Liver (tissue), 9 donors: ENCODE data around the gene VSIG10. TPM values are rescaled to one million over a fixed set of nuclear protein-coding genes. Genes with fewer than 3 reads are reported as not detected.

Source experiments
- DNase-seq: peaks from one replicate; pipeline ENCODE4 v3.0.0-alpha.2; 2017; ENCODE audit warnings: low spot score
- H3K27ac ChIP-seq, 2 donors: one replicate each; pipeline ENCODE4 v1.7.0; 2013; ENCODE audit warnings: inconsistent platforms in 2 of 2, low read length in 2 of 2, control low read depth in 1 of 2, low read depth in 1 of 2, mild to moderate bottlenecking in 1 of 2
- H3K27me3 ChIP-seq, 4 donors: one replicate each; pipeline versions ENCODE4 v1.6.1 to v1.7.0; 2013; ENCODE audit warnings: low read length in 3 of 4, inconsistent platforms in 1 of 4, mild to moderate bottlenecking in 1 of 4, moderate library complexity in 1 of 4; ENCODE audit not compliant: control insufficient read depth in 4 of 4, insufficient read depth in 4 of 4
- H3K36me3 ChIP-seq, 4 donors: one replicate each; pipeline versions ENCODE4 v1.6.1 to v1.7.0; 2013; ENCODE audit warnings: low read length in 3 of 4, mild to moderate bottlenecking in 3 of 4, low read depth in 1 of 4, moderate library complexity in 1 of 4; ENCODE audit not compliant: control insufficient read depth in 4 of 4, insufficient read depth in 3 of 4
- H3K4me1 ChIP-seq, 4 donors: one replicate each; pipeline versions ENCODE4 v1.6.1 to v1.7.0; 2013; ENCODE audit warnings: low read length in 3 of 4, mild to moderate bottlenecking in 3 of 4, moderate library complexity in 1 of 4; ENCODE audit not compliant: control insufficient read depth in 4 of 4, insufficient read depth in 4 of 4
- H3K4me3 ChIP-seq, 3 donors: one replicate each; pipeline versions ENCODE4 v1.6.1 to v1.7.0; 2013; ENCODE audit warnings: low read length in 3 of 3, control low read depth in 1 of 3, low read depth in 1 of 3, mild to moderate bottlenecking in 1 of 3
- H3K9ac ChIP-seq, 2 donors: one replicate each; pipeline ENCODE4 v1.7.0; 2013; ENCODE audit warnings: low read length in 2 of 2, mild to moderate bottlenecking in 2 of 2, moderate library complexity in 2 of 2, control low read depth in 1 of 2, low read depth in 1 of 2
- H3K9me3 ChIP-seq, 4 donors: one replicate each; pipeline versions ENCODE4 v1.6.1 to v1.7.0; 2013; ENCODE audit warnings: low read length in 3 of 4; ENCODE audit not compliant: control insufficient read depth in 4 of 4
- ATF3 ChIP-seq: IDR thresholded peaks from 2 replicates; pipeline ENCODE4 v1.6.1; 2016; ENCODE audit warnings: antibody characterized with exemption
- CTCF ChIP-seq: fragments of 150-350 bp; IDR thresholded peaks from 2 replicates; pipeline ENCODE4 v1.5.1; 2017; ENCODE audit warnings: improper control_type of control experiment, low read depth, low read length; ENCODE audit not compliant: missing input control
- FOXA1 ChIP-seq: IDR thresholded peaks from 2 replicates; pipeline ENCODE4 v1.6.1; 2016; ENCODE audit warnings: antibody characterized with exemption
- FOXA2 ChIP-seq: IDR thresholded peaks from 2 replicates; pipeline ENCODE4 v1.6.1; 2016; ENCODE audit warnings: antibody characterized with exemption
- GABPA ChIP-seq, 2 donors: IDR thresholded peaks in 1 of 2; conservative IDR thresholded peaks in 1 of 2; 2 replicates each; pipeline ENCODE4 v1.6.1; 2016; ENCODE audit warnings: antibody characterized with exemption in 2 of 2, mild to moderate bottlenecking in 1 of 2, moderate library complexity in 1 of 2
- HNF4A ChIP-seq, 2 donors: conservative IDR thresholded peaks; 2 replicates each; pipeline ENCODE4 v1.6.1; 2016; ENCODE audit warnings: antibody characterized with exemption in 2 of 2, mild to moderate bottlenecking in 2 of 2
- JUND ChIP-seq, 2 donors: IDR thresholded peaks; 2 replicates each; pipeline ENCODE4 v1.6.1; 2016; ENCODE audit warnings: antibody characterized with exemption in 2 of 2
- MAX ChIP-seq: IDR thresholded peaks from 2 replicates; pipeline ENCODE4 v1.6.1; 2016; ENCODE audit warnings: antibody characterized with exemption
- NR2F2 ChIP-seq: IDR thresholded peaks from 2 replicates; pipeline ENCODE4 v1.6.1; 2016; ENCODE audit warnings: antibody characterized with exemption
- REST ChIP-seq: IDR thresholded peaks from 2 replicates; pipeline ENCODE4 v1.6.1; 2016; ENCODE audit warnings: antibody characterized with exemption, mild to moderate bottlenecking
- RXRA ChIP-seq, 2 donors: IDR thresholded peaks; 2 replicates each; pipeline ENCODE4 v1.6.1; 2017 to 2018; ENCODE audit warnings: antibody characterized with exemption in 2 of 2, mild to moderate bottlenecking in 1 of 2
- SP1 ChIP-seq: IDR thresholded peaks from 2 replicates; pipeline ENCODE4 v1.6.1; 2018; ENCODE audit warnings: antibody characterized with exemption, mild to moderate bottlenecking
- TAF1 ChIP-seq: conservative IDR thresholded peaks from 2 replicates; pipeline ENCODE4 v1.6.1; 2016; ENCODE audit warnings: antibody characterized with exemption, mild to moderate bottlenecking
- YY1 ChIP-seq: IDR thresholded peaks from 2 replicates; pipeline ENCODE4 v1.6.1; 2016; ENCODE audit warnings: antibody characterized with exemption, mild to moderate bottlenecking
- ZBTB33 ChIP-seq: IDR thresholded peaks from 2 replicates; pipeline ENCODE4 v1.6.1; 2016; ENCODE audit warnings: antibody characterized with exemption
- WGBS: extraction: QIAGEN DNeasy Blood & Tissue Kit; methylation state at CpG from one replicate; pipeline ENCODE4 v1.1.7; 2013; 5-methylcytosine and 5-hydroxymethylcytosine counted together
- polyA plus RNA-seq, 2 donors: library from polyadenylated mRNA; stranded (reverse) in 1 of 2; unstranded in 1 of 2; fragments of 200-250 nt in 1 of 2; fragments of >200 nt in 1 of 2; fragmentation: Nextera tagmentation in 1 of 2; extraction: Ambion mirVana in 1 of 2; gene quantifications; one replicate each; pipeline versions ENCODE4 v1.2.1 to v1.2.3, GENCODE V29; 2013 to 2015
- total RNA-seq, 2 donors: library from RNA; depleted of rRNA; stranded (reverse); fragments of >200 nt; gene quantifications; one replicate each; pipeline ENCODE4 v1.2.3, GENCODE V29; 2014
- donor health status: healthy.
- donor health status: healthy.
- donor health status: healthy.
- donor health status: healthy.
- donor health status: healthy.

The VSIG10 gene
- total and polyA plus RNA-seq, 4 donors, result 9.8 to 16.4 (median 11.7) TPM

GRCh38 chr12:118029166-118029565, 74.6 kb downstream of the VSIG10 start:
- no peak for TF ChIP-seq HNF4A (conservative IDR thresholded peaks at IDR 0.05)
- no peak for TF ChIP-seq CTCF
- no peak for TF ChIP-seq MAX
- TF ChIP-seq RXRA (IDR thresholded peaks at IDR 0.05), result no peak
- no peak for TF ChIP-seq NR2F2
- no peak for TF ChIP-seq GABPA (IDR thresholded peaks at IDR 0.05 in 1 of 2, conservative IDR thresholded peaks at IDR 0.05 in 1 of 2)
- peaks cover 18 to 67% (median 48%) of the 10 kb centered on the region in 4 donors for H3K36me3 ChIP-seq
- no peak overlapping the region for H3K4me3 ChIP-seq
- no peak for DNase-seq
- 97% methylated on average over 5 of the region's 5 CpGs for WGBS
- no peaks in the 10 kb centered on the region for H3K27me3 ChIP-seq
- no peaks in the 10 kb centered on the region for H3K4me1 ChIP-seq
- H3K27ac ChIP-seq, result no peak overlapping the region
- no peaks in the 10 kb centered on the region for H3K9me3 ChIP-seq
- H3K9ac ChIP-seq, result no peak overlapping the region

GRCh38 chr12:118025168-118025567, 78.6 kb downstream of the VSIG10 start:
- no peak for DNase-seq
- Histone ChIP-seq H3K9me3 (no peaks in the 10 kb centered on the region), H3K36me3 (peaks cover 20 to 51% (median 33%) of the 10 kb centered on the region in 4 donors), H3K27me3 (no peaks in the 10 kb centered on the region), H3K27ac (no peak overlapping the region), H3K4me1 (no peaks in the 10 kb centered on the region), H3K9ac (no peak overlapping the region), H3K4me3 (no peak overlapping the region)
- 92% methylated on average over 4 of the region's 4 CpGs for WGBS
- TF ChIP-seq RXRA (IDR thresholded peaks at IDR 0.05) (no peak), JUND (IDR thresholded peaks at IDR 0.05) (no peak), HNF4A (conservative IDR thresholded peaks at IDR 0.05) (no peak), ZBTB33 (no peak), ATF3 (no peak), NR2F2 (no peak), TAF1 (no peak), FOXA2 (no peak), SP1 (no peak), FOXA1 (no peak), REST (no peak), YY1 (no peak)
